HEK293 (cell line): ENCODE measurements around the gene FOXO3.

ENCODE experiments used
- CTCF ChIA-PET: fragments of 350-600 bp; formaldehyde crosslinking; extraction: SDS; loops from one replicate; lab custom pipeline; 2021; ENCODE audit warnings: antibody characterized with exemption; lab: Yijun Ruan, JAX
- POLR2A ChIA-PET: fragments of 300-600 bp; formaldehyde crosslinking; extraction: SDS; loops from one replicate; lab custom pipeline; 2020; ENCODE audit warnings: antibody characterized with exemption, inconsistent platforms; lab: Yijun Ruan, JAX
- H3K27ac ChIP-seq: fragments of 200-500 bp; sonication (Bioruptor generic); 2 replicates; pipeline ENCODE4 v1.5.1; 2014; ENCODE audit warnings: low read depth, low read length, control low read depth, inconsistent platforms; ENCODE audit errors: extremely low read depth
- H3K36me3 ChIP-seq, 2 experiments: fragments of 200-500 bp in 1 of 2; sonication (Bioruptor generic) in 1 of 2; 1 replicate in 1 of 2; 2 replicates in 1 of 2; pipeline ENCODE4 v1.5.1; 2014 to 2017; ENCODE audit warnings: inconsistent platforms in 2 of 2, low read length in 2 of 2; ENCODE audit not compliant: control insufficient read depth in 2 of 2, insufficient read depth in 1 of 2
- H3K4me1 ChIP-seq: fragments of 200-500 bp; sonication (Bioruptor generic); 2 replicates; pipeline ENCODE4 v1.5.1; 2014; ENCODE audit warnings: mild to moderate bottlenecking, low read length, inconsistent platforms; ENCODE audit not compliant: control insufficient read depth, insufficient read depth
- H3K4me3 ChIP-seq: 2 replicates; pipeline ENCODE4 v1.5.1; 2011; ENCODE audit warnings: low read depth, mild to moderate bottlenecking, control low read depth, low read length, moderate library complexity
- H3K9me3 ChIP-seq: fragments of 200-500 bp; sonication (Bioruptor generic); 2 replicates; pipeline ENCODE4 v1.5.1; 2014; ENCODE audit warnings: low read depth, low read length, inconsistent platforms; ENCODE audit not compliant: control insufficient read depth, insufficient read depth
- ZNF155 ChIP-seq: fragments of 450-650 bp; formaldehyde crosslinking; IDR thresholded peaks from 2 replicates; pipeline ENCODE4 v1.5.1; 2016; ENCODE audit warnings: missing biosample characterization, missing genetic modification characterization
- ZNF239 ChIP-seq: fragments of 450-650 bp; formaldehyde crosslinking; IDR thresholded peaks from 2 replicates; pipeline ENCODE4 v1.5.1; 2016; ENCODE audit warnings: missing biosample characterization, missing genetic modification characterization
- ZNF311 ChIP-seq: fragments of 450-650 bp; formaldehyde crosslinking; IDR thresholded peaks from 2 replicates; pipeline ENCODE4 v1.5.1; 2017; ENCODE audit warnings: missing biosample characterization, missing genetic modification characterization, borderline replicate concordance
- ZNF324 ChIP-seq: fragments of 450-650 bp; formaldehyde crosslinking; IDR thresholded peaks from 2 replicates; pipeline ENCODE4 v1.5.1; 2016; ENCODE audit warnings: missing biosample characterization, missing genetic modification characterization
- ZNF585B ChIP-seq: fragments of 450-650 bp; formaldehyde crosslinking; IDR thresholded peaks from 2 replicates; pipeline ENCODE4 v1.5.1; 2016; ENCODE audit warnings: missing biosample characterization, missing genetic modification characterization
- ZNF600 ChIP-seq: fragments of 450-650 bp; formaldehyde crosslinking; IDR thresholded peaks from 2 replicates; pipeline ENCODE4 v1.5.1; 2016; ENCODE audit warnings: missing biosample characterization, missing genetic modification characterization
- ZNF621 ChIP-seq: fragments of 450-650 bp; formaldehyde crosslinking; IDR thresholded peaks from 2 replicates; pipeline ENCODE4 v1.5.1; 2017; ENCODE audit warnings: missing biosample characterization, missing genetic modification characterization
- ZNF629 ChIP-seq: fragments of 450-650 bp; formaldehyde crosslinking; IDR thresholded peaks from 2 replicates; pipeline ENCODE4 v1.5.1; 2017; ENCODE audit warnings: missing biosample characterization, missing genetic modification characterization
- ZNF654 ChIP-seq: fragments of 450-650 bp; formaldehyde crosslinking; IDR thresholded peaks from 2 replicates; pipeline ENCODE4 v1.5.1; 2016; ENCODE audit warnings: low read depth, missing biosample characterization, missing genetic modification characterization
- TF ChIP-seq, protein P1 (sequence below): fragments of 450-650 bp; formaldehyde crosslinking; IDR thresholded peaks from 2 replicates; pipeline ENCODE4 v1.5.1; 2016; ENCODE audit warnings: missing biosample characterization, missing genetic modification characterization
- TF ChIP-seq, protein P2 (sequence below): fragments of 450-650 bp; formaldehyde crosslinking; IDR thresholded peaks from 2 replicates; pipeline ENCODE4 v1.5.1; 2016; ENCODE audit warnings: missing biosample characterization, missing genetic modification characterization

FOXO3 gene

DNA sequence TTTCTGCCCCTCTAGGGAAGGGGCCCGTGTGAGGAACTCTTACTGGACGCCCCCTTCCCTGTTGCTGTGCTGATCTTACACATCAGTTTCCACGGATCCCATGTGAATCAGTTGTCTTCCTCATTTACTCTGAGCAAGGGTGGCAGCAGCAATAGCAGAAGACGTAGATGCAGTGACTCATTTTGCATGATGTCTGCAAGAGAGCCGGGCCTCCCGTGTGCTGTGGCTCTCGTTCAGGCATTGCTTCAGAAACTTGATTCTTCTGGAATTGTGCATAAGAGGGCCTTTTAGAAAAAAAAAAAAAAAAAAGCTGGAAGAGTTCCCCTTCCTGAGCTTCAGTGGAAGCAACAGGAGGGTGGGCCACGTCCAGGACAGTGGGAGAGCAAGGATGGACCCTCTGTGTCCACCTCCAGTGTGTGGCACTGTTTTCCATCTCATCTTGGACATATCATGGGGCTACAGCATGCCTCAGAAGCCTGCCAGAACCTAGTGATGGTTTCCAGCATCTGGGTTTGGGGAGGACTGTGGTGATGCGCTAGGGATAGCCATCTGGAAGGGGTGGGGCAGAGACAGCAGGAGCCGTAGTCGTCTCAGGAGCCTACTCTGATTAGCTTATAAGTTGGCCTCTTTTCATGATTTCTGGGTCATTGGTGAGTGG lies 62.1 kb downstream of the FOXO3 start (continued):
- TF ChIP-seq ZNF600 (tag by site-specific recombination) (peak; percentile 78), ZNF585B (tag by site-specific recombination) (no peak), ZNF654 (tag by site-specific recombination) (peak; percentile 21), ZNF239 (tag by site-specific recombination) (no peak), ZNF311 (no peak), ZNF621 (tag by site-specific recombination) (no peak), ZNF324 (tag by site-specific recombination) (no peak)

DNA sequence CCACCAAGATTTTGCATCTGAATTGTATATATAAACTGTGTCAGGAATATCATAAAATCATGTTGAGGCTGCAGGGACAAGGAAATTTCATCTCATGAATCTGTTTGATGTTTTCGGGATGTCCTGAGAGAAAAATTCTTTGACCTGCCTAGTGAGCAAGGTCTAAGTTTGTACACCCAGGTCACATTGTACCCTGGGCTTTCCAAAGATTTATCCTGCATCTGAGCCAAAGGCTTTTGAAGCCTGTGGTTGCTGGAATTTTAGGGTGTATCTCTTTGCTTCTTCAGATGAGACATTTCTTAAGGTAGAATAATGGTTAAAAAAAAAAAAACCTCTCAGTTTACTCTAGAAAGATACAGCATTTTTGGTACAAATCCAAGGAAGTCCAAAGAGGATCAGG lies 63.3 kb downstream of the FOXO3 start:
- H3K4me3 ChIP-seq = no peak overlapping the region
- H3K36me3 ChIP-seq = no peaks in the 10 kb centered on the region
- H3K27ac ChIP-seq = no peak overlapping the region
- no peak for TF ChIP-seq ZNF155 (tag by site-specific recombination)
- TF ChIP-seq, protein P1, sequence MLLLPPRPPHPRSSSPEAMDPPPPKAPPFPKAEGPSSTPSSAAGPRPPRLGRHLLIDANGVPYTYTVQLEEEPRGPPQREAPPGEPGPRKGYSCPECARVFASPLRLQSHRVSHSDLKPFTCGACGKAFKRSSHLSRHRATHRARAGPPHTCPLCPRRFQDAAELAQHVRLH (tag by site-specific recombination) = no peak
- TF ChIP-seq, protein P2, sequence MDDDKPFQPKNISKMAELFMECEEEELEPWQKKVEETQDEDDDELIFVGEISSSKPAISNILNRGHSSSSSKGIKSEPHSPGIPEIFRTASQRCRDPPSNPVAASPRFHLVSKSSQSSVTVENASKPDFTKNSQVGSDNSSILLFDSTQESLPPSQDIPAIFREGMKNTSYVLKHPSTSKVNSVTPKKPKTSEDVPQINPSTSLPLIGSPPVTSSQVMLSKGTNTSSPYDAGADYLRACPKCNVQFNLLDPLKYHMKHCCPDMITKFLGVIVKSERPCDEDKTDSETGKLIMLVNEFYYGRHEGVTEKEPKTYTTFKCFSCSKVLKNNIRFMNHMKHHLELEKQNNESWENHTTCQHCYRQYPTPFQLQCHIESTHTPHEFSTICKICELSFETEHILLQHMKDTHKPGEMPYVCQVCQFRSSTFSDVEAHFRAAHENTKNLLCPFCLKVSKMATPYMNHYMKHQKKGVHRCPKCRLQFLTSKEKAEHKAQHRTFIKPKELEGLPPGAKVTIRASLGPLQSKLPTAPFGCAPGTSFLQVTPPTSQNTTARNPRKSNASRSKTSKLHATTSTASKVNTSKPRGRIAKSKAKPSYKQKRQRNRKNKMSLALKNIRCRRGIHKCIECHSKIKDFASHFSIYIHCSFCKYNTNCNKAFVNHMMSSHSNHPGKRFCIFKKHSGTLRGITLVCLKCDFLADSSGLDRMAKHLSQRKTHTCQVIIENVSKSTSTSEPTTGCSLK (tag by site-specific recombination) = no peak
- TF ChIP-seq, all 188 proteins: peak for 0
- CTCF ChIA-PET = interaction anchor here (0.6 to 1.3 kb wide), 3 partner anchors 9 to 13 kb away, joined by 3 read pairs; no protein-coding TSS in a partner anchor
- POLR2A ChIA-PET = interaction anchor here (0.7 kb wide), 1 partner anchor 789 kb away, joined by 5 read pairs; no protein-coding TSS in a partner anchor
- peaks cover 49% of the 10 kb centered on the region for H3K4me1 ChIP-seq
- no peaks in the 10 kb centered on the region for H3K9me3 ChIP-seq

- no peak for TF ChIP-seq ZNF629 (tag by site-specific recombination)
- no peak overlapping the region for H3K4me3 ChIP-seq
- ChIA-PET CTCF (no interaction called here), POLR2A (no interaction called here)
- H3K36me3 ChIP-seq = no peaks in the 10 kb centered on the region
- H3K4me1 ChIP-seq = peaks cover 34% of the 10 kb centered on the region
- no peaks in the 10 kb centered on the region for H3K9me3 ChIP-seq
- no peak overlapping the region for H3K27ac ChIP-seq
Measured at GRCh38 chr6:108625581-108625980, 64.9 kb downstream of the FOXO3 start.

DNA sequence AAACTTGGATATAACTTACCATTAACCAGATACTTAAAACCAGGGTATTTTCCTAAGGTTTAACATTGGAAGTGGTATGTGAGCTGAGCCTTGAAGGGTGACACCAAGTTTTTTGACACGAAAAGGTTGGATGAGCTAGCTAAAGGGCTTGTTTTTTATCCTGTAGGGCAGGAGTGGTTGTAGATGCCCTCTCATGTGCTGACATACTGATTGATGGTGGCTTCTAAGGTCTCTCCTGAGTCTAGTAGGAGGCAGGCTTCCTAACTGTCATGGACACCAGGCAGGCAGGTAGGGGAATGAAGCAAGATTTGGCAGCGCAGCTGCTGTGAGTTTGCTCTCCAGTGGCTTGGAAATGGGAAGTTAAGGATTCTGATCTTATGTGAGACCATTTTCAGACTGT lies 66.1 kb downstream of the FOXO3 start:
- POLR2A ChIA-PET = interaction anchor here (1.8 kb wide), 1 partner anchor 64 kb away, joined by 5 read pairs; no protein-coding TSS in a partner anchor
- Histone ChIP-seq H3K4me3 (no peak overlapping the region), H3K27ac (no peak overlapping the region)
- TF ChIP-seq, protein P2 (tag by site-specific recombination) = no peak
- peak; percentile 24; the same call in 1 of the 2 replicates for TF ChIP-seq ZNF600 (tag by site-specific recombination)
- TF ChIP-seq, all 188 proteins: peak for 1
- CTCF ChIA-PET = no interaction called here
- H3K9me3 ChIP-seq = no peaks in the 10 kb centered on the region
- no peaks in the 10 kb centered on the region for H3K36me3 ChIP-seq
- H3K4me1 ChIP-seq = peaks cover 27% of the 10 kb centered on the region
